ENCODE data around the gene FLNB. TPM values are rescaled to one million over a fixed set of nuclear protein-coding genes. Genes with fewer than 3 reads are reported as not detected.

FLNB gene
- total and polyA plus RNA-seq, 8 donors: 80.1 to 126 (median 93.3) TPM

DNA sequence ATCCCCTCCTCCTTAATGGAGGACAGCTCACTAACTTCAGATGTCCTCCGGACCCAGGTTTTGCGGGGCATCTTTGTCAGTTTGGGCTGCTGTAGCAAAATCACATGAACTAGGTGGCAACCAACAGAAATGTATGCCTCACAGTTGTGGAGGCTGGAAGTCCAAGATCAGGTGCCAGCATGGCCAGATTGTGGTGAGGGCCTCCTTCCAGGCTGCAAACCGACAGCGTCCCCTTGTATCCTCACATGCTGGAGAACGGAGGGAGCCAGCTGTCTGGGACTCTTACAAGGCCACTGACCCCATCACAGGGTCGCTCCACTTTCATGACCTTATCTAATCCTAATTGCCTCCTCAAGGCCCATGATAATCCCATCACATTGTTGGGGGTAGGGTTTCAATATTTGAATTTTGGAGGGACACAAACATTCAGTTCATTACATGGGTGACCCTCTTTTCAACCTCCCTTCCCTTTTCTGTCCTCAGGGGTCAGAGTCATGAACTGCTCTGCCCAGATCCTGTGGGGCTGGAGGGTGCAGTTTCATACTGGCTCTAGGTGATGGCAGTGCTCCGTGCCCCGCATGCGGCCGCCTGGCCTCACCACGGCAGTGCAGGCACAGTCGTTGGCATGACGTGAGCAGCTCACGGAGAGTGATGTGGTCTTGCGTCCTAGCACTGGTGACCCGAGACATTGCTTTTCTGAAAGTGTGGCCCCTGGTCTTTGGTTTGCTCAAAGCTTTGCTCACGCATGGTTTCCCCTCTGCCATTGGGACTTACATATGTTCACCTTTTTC lies 144.2 kb downstream of the FLNB start:
- Histone ChIP-seq H3K36me3 (peaks cover 0 to 95% of the 10 kb centered on the region in 2 donors), H3K27ac (no peak overlapping the region), H3K4me1 (no peaks in the 10 kb centered on the region), H3K9me3 (no peaks in the 10 kb centered on the region), H3K27me3 (no peaks in the 10 kb centered on the region), H3K4me3 (no peak overlapping the region)
- TF ChIP-seq, protein P1, sequence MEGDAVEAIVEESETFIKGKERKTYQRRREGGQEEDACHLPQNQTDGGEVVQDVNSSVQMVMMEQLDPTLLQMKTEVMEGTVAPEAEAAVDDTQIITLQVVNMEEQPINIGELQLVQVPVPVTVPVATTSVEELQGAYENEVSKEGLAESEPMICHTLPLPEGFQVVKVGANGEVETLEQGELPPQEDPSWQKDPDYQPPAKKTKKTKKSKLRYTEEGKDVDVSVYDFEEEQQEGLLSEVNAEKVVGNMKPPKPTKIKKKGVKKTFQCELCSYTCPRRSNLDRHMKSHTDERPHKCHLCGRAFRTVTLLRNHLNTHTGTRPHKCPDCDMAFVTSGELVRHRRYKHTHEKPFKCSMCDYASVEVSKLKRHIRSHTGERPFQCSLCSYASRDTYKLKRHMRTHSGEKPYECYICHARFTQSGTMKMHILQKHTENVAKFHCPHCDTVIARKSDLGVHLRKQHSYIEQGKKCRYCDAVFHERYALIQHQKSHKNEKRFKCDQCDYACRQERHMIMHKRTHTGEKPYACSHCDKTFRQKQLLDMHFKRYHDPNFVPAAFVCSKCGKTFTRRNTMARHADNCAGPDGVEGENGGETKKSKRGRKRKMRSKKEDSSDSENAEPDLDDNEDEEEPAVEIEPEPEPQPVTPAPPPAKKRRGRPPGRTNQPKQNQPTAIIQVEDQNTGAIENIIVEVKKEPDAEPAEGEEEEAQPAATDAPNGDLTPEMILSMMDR (IDR thresholded peaks at IDR 0.05): no peak
- no peak for ATAC-seq
- intact Hi-C loops (cut with DNase I): no loop called here
- DNase-seq: no peak

DNA sequence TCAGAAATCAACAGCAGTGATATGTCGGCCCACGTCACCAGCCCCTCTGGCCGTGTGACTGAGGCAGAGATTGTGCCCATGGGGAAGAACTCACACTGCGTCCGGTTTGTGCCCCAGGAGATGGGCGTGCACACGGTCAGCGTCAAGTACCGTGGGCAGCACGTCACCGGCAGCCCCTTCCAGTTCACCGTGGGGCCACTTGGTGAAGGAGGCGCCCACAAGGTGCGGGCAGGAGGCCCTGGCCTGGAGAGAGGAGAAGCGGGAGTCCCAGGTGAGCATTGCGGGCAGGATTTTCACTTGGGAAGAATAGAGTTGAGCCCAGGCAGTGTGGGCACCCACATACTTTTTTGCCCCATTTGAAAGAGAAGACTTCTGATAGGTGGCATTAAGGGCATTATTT lies 145.1 kb downstream of the FLNB start:
- Histone ChIP-seq H3K4me3 (no peak overlapping the region), H3K27me3 (no peaks in the 10 kb centered on the region), H3K27ac (no peak overlapping the region), H3K9me3 (no peaks in the 10 kb centered on the region), H3K36me3 (peaks cover 0 to 94% of the 10 kb centered on the region in 2 donors), H3K4me1 (no peaks in the 10 kb centered on the region)
- DNase-seq: no peak
- intact Hi-C loops (cut with DNase I): no loop called here
- no peak for ATAC-seq
- TF ChIP-seq, protein P1 (IDR thresholded peaks at IDR 0.05): no peak

DNA sequence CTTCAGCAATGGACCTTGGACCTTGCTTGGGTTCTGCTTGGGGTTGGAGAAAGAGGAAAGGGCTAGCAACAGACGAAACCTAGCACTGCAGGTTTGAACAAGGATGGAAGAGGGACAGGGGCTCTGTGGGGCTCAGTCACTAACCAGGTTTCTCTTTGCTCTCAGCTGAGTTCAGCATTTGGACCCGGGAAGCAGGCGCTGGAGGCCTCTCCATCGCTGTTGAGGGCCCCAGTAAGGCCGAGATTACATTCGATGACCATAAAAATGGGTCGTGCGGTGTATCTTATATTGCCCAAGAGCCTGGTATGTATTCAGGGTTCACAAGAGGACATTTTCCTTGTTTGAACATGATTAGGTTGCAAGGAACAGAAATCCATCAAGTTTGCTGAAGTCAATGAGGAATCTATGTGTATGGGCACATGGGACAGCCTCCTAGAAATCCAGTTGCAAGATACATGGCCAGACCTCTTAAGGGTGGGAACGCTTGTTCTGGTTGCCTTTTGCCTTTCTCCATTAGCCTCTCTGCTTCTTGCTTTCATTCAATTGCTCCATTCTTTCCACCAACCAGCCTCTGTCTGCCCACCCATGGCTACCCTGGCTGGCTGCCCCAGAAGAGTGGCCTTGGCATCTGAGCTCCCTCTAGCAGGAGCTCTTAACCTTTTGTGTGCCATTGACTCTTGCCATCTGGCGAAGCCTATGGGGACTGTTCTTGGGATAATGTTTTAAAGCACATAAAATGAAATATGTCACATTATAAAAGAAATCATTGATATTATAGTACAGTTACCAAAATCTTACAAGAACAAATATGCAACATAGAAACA lies 146.6 kb downstream of the FLNB start:
- H3K9me3 ChIP-seq: no peaks in the 10 kb centered on the region
- ATAC-seq: no peak
- no peak overlapping the region for H3K4me3 ChIP-seq
- intact Hi-C loops (cut with DNase I): no loop called here
- TF ChIP-seq, protein P1 (IDR thresholded peaks at IDR 0.05): no peak
- DNase-seq: no peak
- peaks cover 0 to 93% of the 10 kb centered on the region in 2 donors for H3K36me3 ChIP-seq
- H3K4me1 ChIP-seq: no peaks in the 10 kb centered on the region
- H3K27me3 ChIP-seq: no peaks in the 10 kb centered on the region
- H3K27ac ChIP-seq: no peak overlapping the region

- H3K27me3 ChIP-seq: no peaks in the 10 kb centered on the region
- H3K9me3 ChIP-seq: no peaks in the 10 kb centered on the region
- H3K27ac ChIP-seq: no peak overlapping the region
- DNase-seq (no peak), ATAC-seq (no peak)
- TF ChIP-seq, protein P1 (IDR thresholded peaks at IDR 0.05): no peak
- no peak overlapping the region for H3K4me3 ChIP-seq
- intact Hi-C loops (cut with DNase I): no loop called here
- H3K36me3 ChIP-seq: peaks cover 0 to 83% of the 10 kb centered on the region in 2 donors
- H3K4me1 ChIP-seq: no peaks in the 10 kb centered on the region
Measured at GRCh38 chr3:58155838-58156237, 147.6 kb downstream of the FLNB start.

DNA sequence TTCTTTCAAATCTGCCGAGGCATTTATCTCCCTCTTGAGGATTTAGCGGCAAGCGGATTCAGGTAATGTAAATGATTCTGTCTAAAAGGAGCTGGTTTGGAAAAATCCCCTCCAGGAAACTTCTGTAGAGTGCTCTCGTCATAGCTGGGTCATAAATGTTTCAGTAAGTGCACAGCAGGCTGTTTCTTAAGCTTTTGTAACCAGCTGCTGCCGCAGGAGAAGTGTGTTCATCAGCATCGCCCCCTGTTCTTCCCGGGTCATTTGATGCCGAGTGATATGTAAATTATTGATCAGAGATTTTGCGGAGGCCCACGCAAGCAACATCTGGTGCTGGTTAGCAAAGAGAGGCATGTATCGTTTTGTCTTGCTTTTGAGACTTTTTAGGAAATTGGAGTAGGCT lies 149.5 kb downstream of the FLNB start:
- Histone ChIP-seq H3K27me3 (no peaks in the 10 kb centered on the region), H3K27ac (no peak overlapping the region), H3K9me3 (peaks cover 0 to 3% of the 10 kb centered on the region in 2 donors), H3K4me1 (peaks cover 3 to 12% of the 10 kb centered on the region in 2 donors), H3K36me3 (peaks cover 0 to 71% of the 10 kb centered on the region in 2 donors), H3K4me3 (no peak overlapping the region)
- DNase-seq (no peak), ATAC-seq (no peak)
- TF ChIP-seq, protein P1 (IDR thresholded peaks at IDR 0.05): no peak
- intact Hi-C loops (cut with DNase I): no loop called here

Measured in left lung (tissue), 10 donors.